Hematopoietic multipotent progenitor cell treated with erythropoietin and hydrocortisone succinate and interleukin-3 and kit ligand, for 15 days (in vitro differentiated cells): ENCODE results near the gene ADAM10.

ENCODE experiments used
- DNase-seq: peaks from one replicate; pipeline ENCODE4 v3.0.0-alpha.2; 2015; ENCODE audit warnings: low spot score

Gene ADAM10

GRCh38 chr15:58551764-58552504, 197.6 kb downstream of the ADAM10 start:
- DNase-seq: no peak

- DNase-seq: no peak
Observed at GRCh38 chr15:58551084-58551763, 198.3 kb downstream of the ADAM10 start.

GRCh38 chr15:58549785-58550074, 199.8 kb downstream of the ADAM10 start:
- DNase-seq: no peak

GRCh38 chr15:58549013-58549784, 200.3 kb downstream of the ADAM10 start:
- no peak for DNase-seq

GRCh38 chr15:58548308-58549012, 201.0 kb downstream of the ADAM10 start:
- DNase-seq: no peak

- DNase-seq: no peak
Observed at GRCh38 chr15:58547628-58548307, 201.7 kb downstream of the ADAM10 start.

- DNase-seq: no peak
Observed at GRCh38 chr15:58546635-58547627, 202.6 kb downstream of the ADAM10 start.

GRCh38 chr15:58546066-58546591, 203.4 kb downstream of the ADAM10 start:
- no peak for DNase-seq

- DNase-seq: no peak
Observed at GRCh38 chr15:58545307-58546065, 204.0 kb downstream of the ADAM10 start.

- DNase-seq: no peak
Observed at GRCh38 chr15:58544756-58545155, 204.8 kb downstream of the ADAM10 start.

GRCh38 chr15:58543664-58544335, 205.7 kb downstream of the ADAM10 start:
- DNase-seq: no peak

- no peak for DNase-seq
Observed at GRCh38 chr15:58541410-58542087, 208.0 kb downstream of the ADAM10 start.

- DNase-seq: no peak
Observed at GRCh38 chr15:58539548-58539947, 210.0 kb downstream of the ADAM10 start.

- no peak for DNase-seq
Observed at GRCh38 chr15:58538901-58539300, 210.6 kb downstream of the ADAM10 start.
